HG03558 (cell line): ENCODE measurements around the gene ERMAP.
"Not testable (repeated sequence)": the region's sequence is repeated elsewhere in the genome, so short reads cannot be mapped to it uniquely, and the experiment has no call there.

Source experiments
- ATAC-seq: cut with Tn5 transposase; IDR thresholded peaks from one replicate; pipeline ENCODE4 v1.9.1; 2021; ENCODE audit warnings: moderate number of reproducible peaks; ENCODE audit not compliant: unreplicated experiment; ENCODE audit errors: extremely low read depth

Gene ERMAP

GRCh38 chr1:42868466-42868865 is 51.5 kb downstream of the ERMAP start:
- not testable (repeated sequence) for ATAC-seq

GRCh38 chr1:42869254-42869653 is 52.3 kb downstream of the ERMAP start:
- ATAC-seq, result not testable (repeated sequence)

- not testable (repeated sequence) for ATAC-seq
These were observed 52.8 kb downstream of the ERMAP start for GRCh38 chr1:42869751-42870150.

- ATAC-seq, result not testable (repeated sequence)
These were observed 56.2 kb downstream of the ERMAP start for GRCh38 chr1:42873108-42873507.

DNA sequence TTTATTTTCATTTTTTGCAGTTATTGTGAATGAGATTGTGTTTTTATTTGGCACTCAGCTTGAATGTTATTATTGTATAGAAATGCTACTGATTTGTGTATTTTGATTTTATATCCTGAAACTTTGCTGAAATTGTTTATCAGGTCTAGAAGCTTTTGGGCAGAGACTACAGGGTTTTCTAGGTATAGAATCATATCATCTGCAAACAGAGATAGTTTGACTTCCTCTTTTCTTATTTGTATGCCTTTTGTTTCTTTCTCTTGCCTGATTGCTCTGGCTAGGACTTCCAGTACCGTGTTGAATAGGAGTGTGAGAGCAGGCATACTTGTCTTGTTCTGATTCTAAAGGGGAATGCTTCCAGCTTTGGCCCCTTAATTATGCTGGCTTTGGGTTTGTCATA is 56.7 kb downstream of the ERMAP start:
- no peak for ATAC-seq

- ATAC-seq, result no peak
These were observed 59.1 kb downstream of the ERMAP start for GRCh38 chr1:42876009-42876408.

DNA sequence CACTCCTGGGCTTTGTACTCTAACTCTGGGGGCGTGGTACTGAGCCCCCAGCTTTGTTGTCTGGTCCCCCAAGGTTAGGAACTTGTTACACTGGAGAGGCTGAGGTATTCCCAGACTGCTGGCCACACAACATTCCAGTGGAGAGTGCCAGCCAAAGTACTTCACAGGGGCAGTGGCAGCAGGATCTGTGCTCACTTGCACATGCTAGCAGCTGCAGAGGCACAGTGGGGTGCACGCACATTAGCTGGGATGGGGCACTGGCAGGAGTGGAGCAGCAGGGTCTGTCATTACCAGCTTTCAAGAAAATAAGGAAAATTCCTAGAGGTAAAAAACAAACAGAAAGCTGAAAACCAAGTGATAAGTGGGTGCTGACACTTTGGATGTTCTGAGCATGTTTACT is 60.5 kb downstream of the ERMAP start:
- ATAC-seq, result no peak

- ATAC-seq, result no peak
These were observed 63.5 kb downstream of the ERMAP start for GRCh38 chr1:42880384-42880783.

GRCh38 chr1:42886046-42886739 is 69.3 kb downstream of the ERMAP start:
- ATAC-seq, result no peak

GRCh38 chr1:42886800-42887199 is 69.9 kb downstream of the ERMAP start:
- ATAC-seq, result no peak

DNA sequence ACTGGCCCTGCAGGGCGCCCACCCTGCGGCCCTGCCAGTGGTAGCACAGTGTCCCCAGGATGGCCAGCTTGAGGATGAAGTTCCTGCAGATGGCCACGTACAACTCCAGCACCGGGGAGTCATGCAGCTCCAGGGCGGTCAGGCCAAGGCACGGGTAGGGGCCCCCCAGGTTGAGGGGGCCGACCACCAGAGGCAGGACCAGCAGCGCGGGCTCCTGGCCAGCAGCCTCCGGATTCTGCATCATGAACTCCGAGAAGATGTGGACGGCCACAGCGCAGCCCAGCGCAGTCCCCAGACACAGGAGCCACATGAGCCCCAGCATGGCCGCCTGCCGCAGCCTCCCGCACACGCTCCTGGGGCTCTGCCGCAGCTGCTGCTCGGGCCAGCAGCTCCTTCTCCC is 70.4 kb downstream of the ERMAP start:
- no peak for ATAC-seq

- ATAC-seq, result no peak
These were observed 71.2 kb downstream of the ERMAP start for GRCh38 chr1:42888013-42888633.

- ATAC-seq, result no peak
These were observed 72.3 kb downstream of the ERMAP start for GRCh38 chr1:42889264-42889663.

- ATAC-seq, result no peak
These were observed 74.7 kb downstream of the ERMAP start for GRCh38 chr1:42891465-42892138.
